NCI-H2107 treated with DMSO at 0.1 percent for 48 hours (cell line): ENCODE measurements around the gene IPPK.

Experiments
- DNase-seq: peaks from one replicate; lab custom pipeline; 2025; ENCODE audit not compliant: unreplicated experiment; lab: John Stamatoyannopoulos, UW

Gene IPPK

DNA sequence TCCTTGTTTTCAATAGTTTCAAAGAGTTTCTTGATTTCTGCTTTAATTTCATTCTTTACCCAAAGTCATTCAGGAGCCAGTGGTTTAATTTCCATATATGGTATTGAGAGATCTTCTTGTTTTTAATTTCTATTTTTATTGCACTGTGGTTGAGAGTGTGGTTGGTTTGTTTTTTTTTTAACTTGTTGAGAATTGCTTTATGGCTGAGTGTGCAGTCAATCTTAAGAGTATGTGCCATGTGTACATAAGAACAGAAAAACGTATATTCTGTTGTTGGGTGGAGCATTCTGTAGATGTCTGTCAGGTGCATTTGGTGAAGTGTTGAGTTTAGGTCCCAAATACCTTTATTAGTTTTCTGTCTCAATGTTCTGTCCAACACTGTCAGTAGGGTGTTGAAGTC, 26.7 kb upstream of the IPPK start:
- no peak for DNase-seq

DNA sequence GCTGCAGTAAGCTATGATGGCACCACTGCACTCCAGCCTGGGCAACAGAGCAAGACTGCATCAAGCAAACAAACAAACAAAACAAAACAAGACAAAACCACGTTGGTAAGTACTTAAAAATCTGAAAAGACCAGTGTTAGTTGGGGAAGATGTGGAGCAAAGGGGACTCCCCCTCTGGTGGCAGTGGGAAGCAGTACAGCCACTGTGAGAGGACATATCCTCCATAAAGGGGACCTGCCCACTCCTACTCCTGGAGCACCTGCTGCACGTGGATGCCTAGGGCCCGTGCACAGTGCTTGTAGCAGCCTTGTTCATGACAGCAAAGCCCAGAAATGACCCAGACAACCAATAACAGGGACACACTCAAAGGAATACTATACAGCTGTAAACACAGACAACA, 17.0 kb upstream of the IPPK start:
- no peak for DNase-seq

DNA sequence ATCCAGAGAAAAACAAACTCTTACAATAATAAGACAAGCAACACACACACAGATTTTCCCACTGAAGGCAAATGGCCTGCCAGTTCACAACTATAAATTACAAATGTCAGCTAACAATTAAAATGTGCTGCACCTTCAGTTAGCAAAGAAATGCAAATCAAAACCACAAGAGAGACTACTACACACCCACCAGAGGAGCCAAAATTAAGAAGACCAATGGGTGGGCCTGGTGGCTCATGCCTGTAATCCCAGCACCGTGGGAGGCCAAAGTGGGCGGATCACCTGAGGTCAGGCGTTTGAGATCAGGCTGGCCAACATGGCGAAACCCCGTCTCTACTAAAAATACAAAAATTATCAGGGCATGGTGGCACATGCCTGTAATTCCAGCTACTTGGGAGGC, 15.1 kb upstream of the IPPK start:
- DNase-seq: no peak

DNA sequence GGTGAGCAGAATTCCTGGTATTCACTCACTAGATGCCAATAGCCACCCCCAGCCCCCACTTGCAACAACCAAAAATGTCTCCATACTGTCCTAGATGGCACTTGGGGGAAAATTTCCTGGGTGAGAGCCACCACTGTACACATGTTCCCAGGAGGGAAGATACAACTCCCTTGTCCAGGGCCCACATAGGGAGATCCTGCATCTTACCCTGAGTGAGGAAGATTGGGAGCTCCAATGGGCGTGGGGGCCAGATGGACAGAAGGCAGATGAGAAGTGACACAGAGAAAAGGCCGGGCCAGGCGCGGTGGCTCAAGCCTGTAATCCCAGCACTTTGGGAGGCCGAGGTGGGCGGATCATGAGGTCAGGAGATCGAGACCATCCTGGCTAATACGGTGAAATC, 12.3 kb upstream of the IPPK start:
- DNase-seq: no peak

DNA sequence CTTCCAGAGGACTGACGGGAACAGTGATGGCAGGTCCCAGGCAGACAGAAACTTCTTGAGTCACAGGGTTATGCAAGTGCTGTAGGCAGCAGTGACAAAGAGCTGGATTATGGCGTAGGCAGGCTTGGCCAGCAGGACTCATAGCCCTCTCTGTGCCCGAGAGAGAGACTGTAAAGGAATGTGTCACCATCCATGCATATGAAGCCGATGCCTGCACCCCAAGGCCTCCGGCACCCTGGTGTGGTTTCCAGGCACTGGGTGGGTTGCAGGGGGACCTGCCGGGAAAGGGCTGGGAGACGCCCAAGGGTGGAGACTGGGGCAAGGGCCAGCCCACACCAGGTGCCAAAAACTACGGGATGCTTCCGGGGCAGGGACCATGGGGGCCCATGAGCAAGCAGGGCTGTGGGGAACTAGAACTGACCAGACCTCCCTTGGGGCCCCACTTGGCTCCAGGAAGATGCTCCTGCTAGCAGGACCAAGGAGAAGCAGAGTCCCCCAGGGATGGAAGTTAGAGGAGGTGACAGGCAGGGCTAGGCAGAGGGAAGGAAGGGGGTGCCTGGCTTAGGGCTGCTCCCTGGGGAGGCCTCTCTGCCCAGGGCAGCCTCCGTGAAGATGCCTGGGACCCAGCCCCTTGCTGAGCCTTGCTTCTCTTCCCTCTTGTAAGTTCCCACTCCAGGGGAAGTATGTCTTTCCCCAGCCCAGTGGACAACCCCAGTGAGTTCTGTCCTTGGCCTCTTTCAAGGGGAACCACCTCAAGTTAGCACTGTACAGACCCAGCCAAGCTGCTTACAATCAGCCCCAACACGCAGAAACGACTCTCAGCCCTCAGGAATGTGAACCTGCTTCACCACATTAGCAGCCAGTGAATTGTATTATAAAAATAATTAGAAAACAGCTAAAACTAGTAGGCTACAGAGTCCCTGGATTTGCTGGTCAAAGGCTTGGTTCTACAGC, 10.5 kb upstream of the IPPK start:
- no peak for DNase-seq

DNA sequence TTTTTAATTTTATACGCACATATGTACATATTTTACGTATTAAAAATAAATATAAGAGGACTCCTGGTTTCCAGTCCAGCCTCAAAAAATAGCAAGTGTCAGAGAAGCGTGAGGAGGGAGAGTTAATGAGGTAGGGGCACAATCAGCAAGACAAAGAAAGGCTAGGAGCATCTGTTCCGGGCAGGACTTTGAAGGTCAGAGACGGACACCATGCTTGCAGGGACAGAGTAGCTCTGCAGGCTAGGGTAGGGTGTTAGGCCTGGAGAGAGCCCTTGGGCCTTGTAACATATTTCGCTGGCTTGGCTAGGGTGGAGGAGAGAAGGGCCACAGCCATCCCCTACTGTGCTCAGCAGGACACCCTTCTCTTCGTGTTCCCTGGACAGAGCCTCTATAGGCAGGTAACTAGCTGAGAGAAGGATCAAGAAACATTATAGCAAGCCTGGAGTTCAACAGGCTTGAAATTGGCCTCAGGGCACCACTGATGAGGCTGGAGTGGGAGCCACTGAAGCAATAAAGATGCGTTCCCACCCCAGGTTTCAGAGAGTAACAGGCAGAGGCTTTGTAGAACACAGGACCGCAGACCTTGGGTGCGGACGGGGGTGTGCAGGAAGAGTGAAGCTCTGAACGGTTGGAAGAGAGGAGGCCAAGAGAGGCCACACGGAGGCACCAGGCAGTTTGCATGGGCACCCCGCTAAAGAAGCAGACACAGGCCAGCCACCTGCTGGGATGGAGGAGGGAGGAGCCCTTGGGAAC, 9.7 kb upstream of the IPPK start:
- no peak for DNase-seq

DNA sequence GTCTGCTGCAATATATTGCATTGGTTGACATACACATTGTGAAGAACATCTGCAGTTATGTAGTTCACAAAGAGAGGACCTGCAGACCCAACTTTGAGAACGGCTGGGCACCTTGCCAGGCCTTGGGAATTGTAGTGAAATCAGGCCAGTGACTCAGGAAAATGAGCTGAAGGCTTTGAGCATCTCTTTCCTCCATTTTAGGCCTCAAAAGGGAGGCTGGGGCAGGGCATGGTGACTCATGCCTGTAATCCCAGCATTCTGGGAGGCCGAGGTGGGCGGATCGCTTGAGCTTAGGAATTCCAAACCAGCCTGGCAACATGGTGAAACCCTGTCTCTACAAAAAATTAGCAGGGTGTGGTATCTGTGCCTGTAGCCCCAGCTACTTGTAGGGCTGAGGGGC, 1.4 kb upstream of the IPPK start:
- DNase-seq: no peak

DNA sequence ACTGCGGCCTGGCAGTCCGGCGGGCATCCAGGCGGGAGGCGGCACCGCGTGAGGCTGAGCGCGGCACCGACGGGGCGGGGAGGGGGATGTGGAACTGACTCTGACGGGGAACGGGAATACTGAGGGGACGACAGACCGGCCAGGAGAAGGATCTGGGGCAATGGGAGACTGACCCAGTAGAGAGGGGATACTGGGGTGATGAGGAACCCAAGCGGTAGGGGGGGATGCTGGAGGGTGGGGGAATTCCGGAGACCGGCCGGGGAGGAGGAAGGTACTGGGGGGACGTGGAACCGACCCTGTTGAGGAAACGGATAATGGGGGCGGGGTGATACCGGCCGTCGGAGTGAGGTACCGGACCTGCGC, 423 bp downstream of the IPPK start:
- DNase-seq: no peak

DNA sequence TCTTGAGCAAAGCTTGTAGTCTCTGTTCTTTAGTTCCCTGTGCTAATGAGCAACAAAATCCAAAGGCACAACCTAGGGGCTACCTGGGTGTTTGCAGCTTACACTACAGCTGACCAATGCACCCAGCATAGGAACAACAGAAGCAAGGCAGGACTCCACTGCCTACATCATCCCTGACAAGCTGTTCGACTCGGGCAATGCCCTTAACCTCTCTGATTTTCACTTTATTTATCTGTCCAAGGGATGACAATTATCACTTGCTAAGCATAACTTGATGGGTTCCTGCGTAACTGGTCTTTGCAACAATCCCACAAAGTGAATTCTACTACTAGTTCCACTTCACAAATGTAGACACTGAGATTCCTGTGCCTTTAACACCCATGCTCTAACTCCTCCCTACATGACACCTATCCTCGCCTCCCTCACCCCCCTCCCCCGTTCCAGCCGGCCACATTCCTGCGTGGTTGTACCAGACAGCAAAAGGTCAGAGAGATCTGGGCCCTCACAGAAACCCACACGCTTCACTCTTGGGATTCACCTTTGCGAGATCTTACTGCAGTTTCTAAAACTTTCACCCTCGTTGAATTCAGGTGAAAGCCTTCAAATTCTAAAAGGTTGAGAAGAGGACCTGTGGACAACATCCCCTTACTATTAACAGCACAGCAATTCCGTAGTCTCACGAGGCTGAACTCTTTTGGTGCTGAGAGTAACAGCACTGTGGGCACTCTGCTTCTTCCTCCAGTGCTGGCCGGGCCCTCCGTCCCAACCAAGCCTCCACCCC, 995 bp downstream of the IPPK start:
- DNase-seq: no peak

DNA sequence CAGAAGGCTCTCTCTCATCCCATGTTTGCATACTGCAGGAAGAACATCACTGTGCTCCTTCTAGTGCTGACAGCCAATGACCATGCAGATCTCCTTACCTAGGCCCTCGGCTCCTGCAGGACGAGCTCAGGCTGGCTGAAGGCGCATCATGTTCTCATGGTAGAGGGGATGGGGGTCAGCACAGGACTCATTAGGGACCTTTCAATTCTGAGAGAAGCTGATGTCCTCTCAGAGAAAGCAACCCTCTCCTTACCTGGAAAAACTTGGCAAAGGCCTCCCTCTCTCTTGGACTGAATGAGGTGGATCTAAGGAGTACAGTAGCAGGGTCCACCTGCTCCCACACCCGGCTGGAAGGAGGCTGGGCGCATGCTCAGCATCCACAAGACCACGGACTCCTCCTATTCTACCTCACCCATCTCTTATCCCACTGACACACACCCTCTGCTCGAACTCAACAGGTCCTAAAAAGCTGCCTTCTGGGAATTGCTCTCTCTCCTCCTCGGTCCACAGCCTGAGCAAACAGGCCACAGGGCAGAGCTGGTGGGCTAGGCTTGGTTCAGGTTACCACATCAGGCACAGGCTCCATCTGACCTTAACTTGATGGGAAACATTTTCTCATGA, 2.9 kb downstream of the IPPK start:
- DNase-seq: no peak

DNA sequence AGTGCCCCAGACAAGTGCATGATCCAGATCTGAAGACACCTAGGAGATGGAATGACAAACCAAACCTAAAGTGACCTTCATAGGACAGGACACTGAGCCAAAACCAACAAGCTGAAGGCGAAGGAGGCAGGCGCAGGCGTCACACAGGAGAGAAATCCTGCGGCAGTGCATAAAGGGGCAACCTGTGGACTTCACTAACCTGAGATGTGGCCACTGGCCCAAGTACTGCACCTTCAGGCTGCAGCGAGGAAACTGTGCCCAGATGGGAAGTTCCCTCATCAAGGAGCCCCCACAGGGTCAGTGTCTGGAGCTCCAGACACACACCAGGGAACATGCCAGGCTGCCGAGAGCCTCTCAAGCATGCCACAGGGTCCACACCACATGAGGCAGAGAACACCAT, 3.7 kb downstream of the IPPK start:
- DNase-seq: no peak

DNA sequence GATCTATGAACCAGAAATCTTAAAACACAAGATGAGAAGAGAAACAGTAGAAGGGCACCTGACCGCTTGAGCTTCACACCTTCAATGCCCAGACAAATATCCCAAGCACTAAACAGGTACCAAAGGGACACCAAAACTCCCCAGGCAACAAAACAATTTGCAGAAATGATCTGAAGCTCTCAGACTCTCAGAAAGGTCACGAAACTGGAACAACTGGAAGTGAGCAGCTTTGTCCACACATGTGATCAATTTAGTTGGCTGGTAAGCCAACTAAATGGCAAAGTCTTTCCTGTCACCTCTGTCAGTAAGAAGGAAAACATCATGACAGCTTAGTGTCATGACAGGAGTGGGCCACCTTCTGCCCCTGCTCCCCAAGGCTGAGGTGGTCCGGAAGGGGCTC, 4.1 kb downstream of the IPPK start:
- no peak for DNase-seq

DNA sequence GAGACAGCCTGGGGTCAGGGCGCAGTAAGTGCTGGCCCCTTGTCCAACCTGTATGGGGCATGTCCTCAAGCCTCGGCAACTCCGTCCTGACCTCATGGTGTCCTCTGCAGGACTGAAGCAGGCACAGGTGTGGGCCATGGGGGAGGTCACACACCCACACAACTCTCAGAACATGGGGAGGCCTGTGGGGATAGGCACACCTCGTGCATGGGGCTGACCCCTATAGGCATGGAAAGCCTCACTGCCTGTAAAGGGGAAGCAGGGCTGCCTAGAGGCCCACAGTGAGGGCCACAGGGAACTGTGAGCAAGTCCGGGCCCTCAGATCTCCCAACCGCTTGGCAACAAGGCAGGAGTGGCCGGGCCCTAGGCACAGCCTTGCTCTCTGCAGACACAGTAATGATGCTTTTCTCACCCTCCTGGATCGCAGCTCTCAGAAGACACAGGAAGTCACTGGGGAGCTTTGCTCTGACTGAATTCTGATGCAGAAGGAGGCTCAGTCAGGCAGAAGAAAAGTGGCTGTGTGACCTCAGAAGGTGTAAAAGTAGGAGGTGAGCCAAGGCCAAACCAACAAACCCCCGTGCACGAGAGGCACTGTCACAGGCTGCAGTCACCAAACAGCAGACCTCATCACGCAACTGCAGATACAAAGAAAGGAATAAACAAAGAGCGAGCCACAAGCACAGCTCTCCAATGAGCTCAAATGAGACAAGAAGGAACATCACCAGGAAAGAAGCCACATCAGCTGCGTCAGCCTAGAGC, 5.4 kb downstream of the IPPK start:
- peak; percentile 42 for DNase-seq

DNA sequence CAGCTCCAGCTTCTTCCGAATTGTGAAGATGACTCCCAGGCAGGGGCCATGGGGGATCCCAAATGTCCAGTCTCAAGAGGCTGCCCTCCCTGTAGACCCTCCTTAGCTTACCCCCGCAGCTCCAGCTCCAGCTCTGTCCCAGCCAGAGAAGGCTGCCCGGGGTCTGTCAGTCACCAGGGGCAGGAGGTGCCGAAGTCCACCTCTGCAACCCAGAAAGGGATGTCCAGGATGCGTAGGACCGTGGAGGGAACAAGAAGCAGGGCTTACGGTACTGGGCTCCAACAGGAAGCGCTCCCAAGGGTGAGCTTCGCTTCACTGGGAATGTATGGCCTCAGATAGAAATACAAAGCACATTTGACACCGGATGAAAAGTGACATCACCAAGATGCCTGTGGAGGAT, 6.0 kb downstream of the IPPK start:
- DNase-seq: no peak

DNA sequence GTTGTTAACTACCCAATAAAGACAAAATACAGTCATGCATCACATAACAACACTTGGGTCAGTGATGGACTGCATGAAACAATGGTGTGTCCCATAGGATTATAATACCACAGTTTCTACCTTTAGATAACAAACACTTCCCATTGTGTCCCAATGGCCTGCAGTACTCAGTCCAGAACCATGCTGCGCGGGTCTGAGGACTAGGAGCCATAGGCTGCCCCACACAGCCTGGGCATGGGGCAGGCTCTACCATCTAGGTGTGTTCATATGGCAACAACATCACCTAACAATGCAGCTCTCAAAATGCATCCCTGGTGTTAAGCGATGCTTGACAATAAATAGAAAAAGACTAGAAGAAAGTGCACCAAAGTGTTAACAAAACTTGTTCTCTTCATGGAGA, 6.8 kb downstream of the IPPK start:
- DNase-seq: no peak

DNA sequence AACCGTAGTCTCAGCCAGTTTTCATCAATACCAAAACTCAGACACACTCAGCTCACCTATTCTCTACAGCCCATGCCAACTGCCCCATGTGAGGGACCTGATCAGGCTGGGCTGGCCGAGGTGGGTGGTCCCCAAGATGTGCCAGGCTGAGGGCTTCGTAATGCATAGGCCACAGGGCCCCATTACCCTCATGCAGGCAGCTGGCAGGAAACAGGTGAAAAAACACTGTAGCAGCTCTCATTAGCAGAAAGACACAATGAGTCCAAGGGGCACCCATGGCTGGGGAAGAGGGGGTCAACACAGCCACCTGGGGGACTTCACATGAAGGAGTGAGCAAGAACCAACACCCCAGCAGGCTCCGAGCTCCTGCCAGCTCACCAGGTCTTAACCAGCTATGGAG, 8.2 kb downstream of the IPPK start:
- DNase-seq: no peak

DNA sequence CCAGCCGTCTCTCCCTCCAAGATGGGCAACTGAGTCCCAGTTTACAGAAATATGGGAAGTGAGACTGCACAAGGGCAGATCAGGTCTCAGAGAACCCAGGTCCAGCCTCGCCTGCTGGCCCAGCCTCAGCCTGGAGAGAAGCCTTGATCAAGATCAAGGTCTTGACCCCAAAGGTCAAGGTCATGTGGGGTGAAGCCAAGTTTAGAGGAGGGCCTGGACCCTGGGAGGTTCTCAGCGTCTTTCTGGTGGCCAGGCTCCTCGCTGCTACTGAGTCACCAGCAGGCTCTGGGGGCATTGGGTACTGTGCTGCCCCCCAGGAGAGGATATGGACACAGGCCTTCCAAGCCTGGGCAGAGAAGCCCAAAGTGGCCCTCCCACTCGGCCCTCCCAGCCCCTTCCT, 8.8 kb downstream of the IPPK start:
- no peak for DNase-seq

DNA sequence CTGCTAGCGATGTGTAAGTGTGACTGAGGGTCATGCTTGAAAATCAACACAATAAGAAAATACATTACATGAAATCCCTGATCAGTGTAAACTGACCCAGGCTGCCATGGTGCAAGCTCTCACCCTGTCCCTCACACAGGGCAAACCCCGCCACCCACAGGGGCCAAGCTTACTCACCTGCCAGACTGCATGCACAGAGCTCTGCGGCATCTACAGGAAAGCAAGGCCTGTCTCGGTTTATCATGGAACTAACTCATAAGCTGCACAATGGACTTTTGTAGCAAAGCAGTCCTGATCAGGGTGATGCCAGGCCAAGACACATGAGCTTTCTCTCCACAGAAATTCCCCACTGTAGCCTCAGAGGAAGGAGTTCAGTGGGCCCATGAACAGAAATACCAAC, 9.7 kb downstream of the IPPK start:
- DNase-seq: no peak

DNA sequence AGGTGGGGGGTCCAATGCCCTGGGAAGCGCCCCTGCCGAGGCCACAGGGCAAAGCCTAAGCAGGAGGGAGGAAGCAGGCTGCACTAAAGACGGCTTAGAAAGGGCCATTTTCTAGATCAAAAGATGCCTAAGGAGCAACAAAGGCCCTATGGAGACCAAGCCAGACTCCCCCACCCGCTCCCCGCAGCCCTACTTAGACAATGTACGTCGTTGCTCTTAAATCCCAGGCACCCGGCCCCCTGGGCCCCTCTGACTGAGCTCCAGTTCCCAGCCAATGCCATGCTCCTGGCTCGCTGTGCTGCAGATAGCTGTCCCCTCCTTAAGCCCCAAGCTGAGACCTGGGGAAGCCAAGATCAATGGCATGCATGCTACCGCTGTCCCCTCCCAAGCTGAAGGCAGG, 10.3 kb downstream of the IPPK start:
- no peak for DNase-seq

DNA sequence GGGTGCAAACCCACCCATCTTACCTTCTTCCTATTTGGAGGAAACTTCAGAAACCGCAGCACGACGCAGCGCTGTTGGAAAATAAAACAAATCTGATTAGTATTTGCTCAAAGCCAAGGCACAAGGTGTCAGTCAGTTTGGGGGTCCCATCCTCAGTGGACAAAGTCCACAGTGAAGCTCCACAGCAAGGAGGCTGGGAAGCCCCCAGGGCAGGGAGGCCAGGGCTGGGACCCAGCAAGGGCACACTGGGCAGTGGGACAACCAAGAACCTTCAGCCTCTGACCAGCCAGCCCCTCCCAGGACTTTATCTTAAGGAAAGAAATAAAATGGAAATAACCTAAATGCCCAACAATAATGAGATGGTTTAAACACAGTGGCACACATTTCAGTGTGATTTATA, 11.3 kb downstream of the IPPK start:
- DNase-seq: no peak

DNA sequence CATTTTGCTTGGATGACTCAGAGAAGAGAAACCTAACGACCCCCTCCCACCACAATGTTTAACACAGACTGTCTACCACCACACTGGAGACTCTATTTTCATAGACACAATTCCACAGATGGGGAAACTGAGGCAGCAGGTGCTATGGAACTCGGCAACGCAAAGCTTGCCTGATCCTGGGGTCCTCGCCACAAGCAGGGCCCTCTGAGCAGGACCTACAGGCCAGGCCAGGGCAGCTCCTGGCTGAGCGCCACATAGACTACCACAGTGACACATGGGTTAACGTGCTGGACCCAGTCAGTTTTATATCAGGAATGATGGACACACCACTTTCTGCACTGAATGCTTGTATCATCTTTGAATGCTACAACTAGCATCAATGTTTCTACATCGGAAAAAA, 11.8 kb downstream of the IPPK start:
- DNase-seq: no peak
